ENCODE data around the gene ADGRD1.

ADGRD1 gene

DNA sequence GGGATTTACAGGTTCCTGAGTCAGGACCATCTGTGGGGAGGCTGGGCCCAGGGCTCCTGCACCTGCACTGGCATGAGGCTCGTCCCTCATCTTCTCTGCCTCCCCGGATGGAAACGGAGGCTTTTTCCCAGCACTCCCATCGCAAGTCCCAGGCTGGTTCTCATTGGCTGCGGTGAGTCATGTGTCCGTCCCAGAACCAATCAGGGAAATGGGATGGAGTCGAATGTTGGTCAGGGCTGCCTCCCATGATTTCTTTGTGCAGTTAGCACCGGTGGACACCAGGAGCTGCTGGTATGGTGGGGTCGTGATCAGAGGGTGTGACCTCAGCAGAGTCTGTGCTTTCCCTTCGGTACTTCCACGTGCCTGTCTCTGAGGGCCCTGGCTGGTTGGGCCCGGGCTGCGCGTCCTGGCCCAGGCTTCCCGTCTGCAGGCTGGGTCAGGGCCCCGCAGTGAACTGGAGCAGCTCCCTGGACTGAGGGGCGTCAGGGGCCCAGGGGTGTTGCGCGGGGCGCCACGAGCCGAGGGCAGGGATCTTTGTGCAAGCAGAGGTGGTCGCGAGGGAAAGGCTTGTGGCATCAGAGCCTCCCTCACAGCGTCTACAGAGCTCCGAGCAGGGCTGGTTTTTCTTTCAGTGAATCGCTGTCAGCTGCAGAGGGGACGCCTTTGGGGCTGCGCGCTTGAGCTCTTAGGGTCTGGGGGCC, 168.1 kb downstream of the ADGRD1 start:
- TF ChIP-seq CTCF (IDR thresholded peaks at IDR 0.05; ENCODE audit: extremely low read depth, insufficient read depth, missing control alignments), result no peak
- in situ Hi-C loops (cut with MboI; ENCODE audit: low pct_unique_long_range_greater_than_20kb, low sequenced_read_pairs, unreplicated experiment), result no loop called here

DNA sequence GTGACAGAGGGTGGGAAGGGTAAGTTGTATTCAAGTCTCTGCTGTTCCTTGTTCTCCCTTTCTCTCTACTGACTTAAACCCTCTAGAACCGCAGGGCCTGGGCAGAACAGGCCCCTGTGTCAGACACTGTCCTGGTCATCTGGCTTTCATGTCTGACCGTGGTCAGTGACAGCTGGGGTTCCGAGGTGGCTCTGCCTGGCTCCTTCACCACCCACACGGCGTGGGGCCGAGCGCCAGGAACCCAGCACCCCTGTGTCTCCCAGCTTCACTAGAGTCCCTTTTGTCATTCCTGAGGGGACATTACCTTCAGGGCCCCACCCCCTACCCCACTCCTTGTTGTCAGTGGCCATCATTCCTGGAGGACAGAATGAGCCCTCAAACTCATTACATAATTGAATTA, 168.9 kb downstream of the ADGRD1 start:
- in situ Hi-C loops (cut with MboI; ENCODE audit: low pct_unique_long_range_greater_than_20kb, low sequenced_read_pairs, unreplicated experiment), result no loop called here
- DNase-seq (ENCODE audit: low spot score), result no peak

More for the DNA sequence above, 168.1 kb downstream of the ADGRD1 start:
- DNase-seq (ENCODE audit: low spot score), result no peak

GRCh38 chr12:131123817-131124216, 170.1 kb downstream of the ADGRD1 start:
- in situ Hi-C loops (cut with MboI; ENCODE audit: low pct_unique_long_range_greater_than_20kb, low sequenced_read_pairs, unreplicated experiment), result no loop called here
- DNase-seq (ENCODE audit: low spot score), result no peak
- TF ChIP-seq CTCF (IDR thresholded peaks at IDR 0.05; ENCODE audit: extremely low read depth, insufficient read depth, missing control alignments), result no peak

More for the DNA sequence above, 168.9 kb downstream of the ADGRD1 start:
- TF ChIP-seq CTCF (IDR thresholded peaks at IDR 0.05; ENCODE audit: extremely low read depth, insufficient read depth, missing control alignments), result no peak

DNA sequence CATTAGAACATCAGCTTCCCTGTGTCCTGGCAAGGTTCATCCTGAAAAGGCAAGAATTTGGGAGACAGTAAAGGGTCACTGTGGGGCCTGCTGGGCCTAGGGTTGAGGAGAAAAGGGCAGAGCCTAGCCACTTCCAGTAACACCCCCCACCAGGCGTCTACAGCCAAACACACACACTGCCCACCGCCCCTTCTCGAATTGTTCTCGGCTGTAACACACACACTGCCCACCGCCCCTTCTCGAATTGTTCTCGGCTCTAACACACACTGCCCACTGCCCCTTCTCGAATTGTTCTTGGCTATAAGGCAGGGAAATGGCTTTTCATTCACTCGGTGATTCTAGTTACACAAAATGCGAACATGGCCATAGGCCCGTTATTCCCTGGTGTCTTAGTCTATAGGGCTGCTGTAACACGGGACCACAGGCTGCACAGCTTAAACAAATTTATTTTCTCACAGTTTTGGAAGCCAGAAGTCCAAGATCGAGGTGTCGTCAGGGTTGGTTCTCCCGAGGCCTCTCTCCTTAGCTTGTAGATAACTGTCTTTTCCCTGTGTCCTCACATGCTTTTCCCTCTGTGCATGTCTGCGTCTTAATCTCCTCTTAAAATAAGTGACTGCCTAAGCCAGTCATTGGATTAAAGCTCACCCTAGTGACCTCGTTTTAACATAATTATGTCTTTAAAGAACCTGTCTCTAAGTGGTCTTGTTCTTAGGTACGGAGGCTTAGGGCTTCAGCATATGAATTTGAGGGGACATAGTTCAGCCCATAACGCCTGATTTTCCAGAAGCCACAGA, 171.0 kb downstream of the ADGRD1 start:
- TF ChIP-seq CTCF (IDR thresholded peaks at IDR 0.05; ENCODE audit: extremely low read depth, insufficient read depth, missing control alignments), result no peak
- DNase-seq (ENCODE audit: low spot score), result no peak
- in situ Hi-C loops (cut with MboI; ENCODE audit: low pct_unique_long_range_greater_than_20kb, low sequenced_read_pairs, unreplicated experiment), result no loop called here

- in situ Hi-C loops (cut with MboI; ENCODE audit: low pct_unique_long_range_greater_than_20kb, low sequenced_read_pairs, unreplicated experiment), result no loop called here
Measured at GRCh38 chr12:131126662-131127173, 173.0 kb downstream of the ADGRD1 start.

More at GRCh38 chr12:131126662-131127173, 173.0 kb downstream of the ADGRD1 start:
- no peak for DNase-seq (ENCODE audit: low spot score)
- TF ChIP-seq CTCF (IDR thresholded peaks at IDR 0.05; ENCODE audit: extremely low read depth, insufficient read depth, missing control alignments), result no peak

All from GM13977 (cell line).